Neural cell (in vitro differentiated cells): Measurements from ENCODE around the gene LIPK. TPM values are rescaled to one million over a fixed set of nuclear protein-coding genes. Genes with fewer than 3 reads are reported as not detected.

Experiments
- H2AFZ ChIP-seq: fragments of 200-600, 300-800 bp; sonication (generic), shearing (Covaris generic); 2 replicates; pipeline ENCODE4 v1.6.0; 2014; ENCODE audit warnings: low read depth, mild to moderate bottlenecking, antibody characterized with exemption, low read length, moderate library complexity
- H3F3A ChIP-seq: fragments of 200-600 bp; shearing (Covaris generic); 2 replicates; pipeline ENCODE4 v1.6.1; 2016; ENCODE audit warnings: mild to moderate bottlenecking, moderate library complexity, mixed read lengths, antibody characterized with exemption, low read length; ENCODE audit not compliant: insufficient read depth, poor library complexity, severe bottlenecking
- H3K27ac ChIP-seq: fragments of 200-600, 300-800 bp; sonication (generic), shearing (Covaris generic); 2 replicates; pipeline ENCODE4 v1.5.1; 2014; ENCODE audit warnings: mild to moderate bottlenecking, low read length, moderate library complexity
- H3K27me3 ChIP-seq: fragments of 300-800, 200-600 bp; sonication (generic), shearing (Covaris generic); 2 replicates; pipeline ENCODE4 v1.6.0; 2014; ENCODE audit warnings: mild to moderate bottlenecking, low read depth, low read length, moderate library complexity; ENCODE audit not compliant: insufficient read depth
- H3K36me3 ChIP-seq: fragments of 300-800, 200-600 bp; sonication (generic), shearing (Covaris generic); 2 replicates; pipeline ENCODE4 v1.5.1; 2014; ENCODE audit warnings: mild to moderate bottlenecking, antibody characterized with exemption, low read length, moderate library complexity; ENCODE audit not compliant: insufficient read depth
- H3K4me2 ChIP-seq: fragments of 300-800, 200-600 bp; sonication (generic), shearing (Covaris generic); 2 replicates; pipeline ENCODE4 v1.6.0; 2014; ENCODE audit warnings: mild to moderate bottlenecking, low read length
- H3K4me3 ChIP-seq: fragments of 300-800, 200-600 bp; sonication (generic), shearing (Covaris generic); 2 replicates; pipeline ENCODE4 v1.5.1; 2014; ENCODE audit warnings: mild to moderate bottlenecking, low read length, moderate library complexity
- H3K79me2 ChIP-seq: fragments of 200-600 bp; shearing (Covaris generic); replicated peaks from 2 replicates; pipeline ENCODE4 v1.6.0; 2014; ENCODE audit warnings: mild to moderate bottlenecking, low read length, moderate library complexity; ENCODE audit not compliant: insufficient read depth
- H3K9ac ChIP-seq: fragments of 300-800, 200-600 bp; sonication (generic), shearing (Covaris generic); 2 replicates; pipeline ENCODE4 v1.6.1; 2016; ENCODE audit warnings: mild to moderate bottlenecking, low read length, mixed read lengths
- H3K9me2 ChIP-seq: fragments of 200-600 bp; shearing (Covaris generic); 2 replicates; pipeline ENCODE4 v1.6.1; 2016; ENCODE audit warnings: mild to moderate bottlenecking, low read length, mixed read lengths; ENCODE audit not compliant: insufficient read depth
- H3K9me3 ChIP-seq: fragments of 200-600, 300-800 bp; sonication (generic), shearing (Covaris generic); 2 replicates; pipeline ENCODE4 v1.6.1; 2016; ENCODE audit warnings: mild to moderate bottlenecking, mixed run types, low read length, moderate library complexity, mixed read lengths
- H4K20me1 ChIP-seq: fragments of 200-600 bp; shearing (Covaris generic); 2 replicates; pipeline ENCODE4 v1.6.1; 2016; ENCODE audit warnings: mild to moderate bottlenecking, mixed run types; ENCODE audit not compliant: insufficient read depth
- EP300 ChIP-seq: fragments of 450-650 bp; conservative IDR thresholded peaks from 2 replicates; pipeline ENCODE4 v1.6.1; 2014; ENCODE audit warnings: antibody characterized with exemption, mild to moderate bottlenecking, moderate library complexity; ENCODE audit not compliant: poor library complexity, severe bottlenecking
- EZH2 ChIP-seq: fragments of 200-600, 300-800 bp; shearing (Covaris generic), sonication (generic); IDR thresholded peaks from 2 replicates; pipeline ENCODE4 v1.6.1; 2014; ENCODE audit warnings: antibody characterized with exemption, low read length, borderline replicate concordance, mild to moderate bottlenecking; ENCODE audit not compliant: insufficient read depth, poor library complexity, severe bottlenecking
- SMC3 ChIP-seq: fragments of 450-650 bp; conservative IDR thresholded peaks from 2 replicates; pipeline ENCODE4 v1.6.1; 2014; ENCODE audit warnings: antibody characterized with exemption, mild to moderate bottlenecking, moderate library complexity; ENCODE audit not compliant: poor library complexity
- polyA plus RNA-seq: library from polyadenylated mRNA; depleted of rRNA; stranded (reverse); fragments of >200 nt; gene quantifications from 2 replicates; pipeline ENCODE4 v1.2.3, GENCODE V29; 2014
- TF ChIP-seq, protein P1 (sequence below): IDR thresholded peaks from 2 replicates; pipeline ENCODE4 v1.6.1; 2012; ENCODE audit warnings: borderline replicate concordance
- TF ChIP-seq, protein P2 (sequence below): fragments of 450-650 bp; IDR thresholded peaks from 2 replicates; pipeline ENCODE4 v1.5.1; 2014; ENCODE audit warnings: antibody characterized with exemption, mild to moderate bottlenecking, moderate library complexity; ENCODE audit not compliant: poor library complexity, severe bottlenecking

LIPK gene
- polyA plus RNA-seq, 1 donor from 2014 or later = not detected

DNA sequence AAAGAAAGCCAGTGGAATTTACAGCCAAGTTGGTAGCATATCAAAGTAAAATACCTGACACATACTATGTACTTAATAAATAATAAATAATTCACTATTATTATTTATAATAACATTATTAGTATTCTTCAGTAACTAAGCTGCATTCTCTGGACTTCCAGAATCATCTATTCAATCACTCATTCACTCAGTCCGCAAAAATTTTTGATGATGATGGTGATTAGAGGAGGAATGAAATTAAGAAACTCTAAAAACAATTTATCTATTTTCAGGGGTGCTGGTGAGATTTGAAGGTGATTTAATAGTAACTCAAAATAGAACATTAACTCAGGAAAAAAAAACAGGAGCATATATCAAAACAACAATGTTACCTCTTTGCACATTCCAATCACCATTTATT, 50.6 kb downstream of the LIPK start:
- Histone ChIP-seq H3K36me3 (no peaks in the 10 kb centered on the region), H3K79me2 (no peaks in the 10 kb centered on the region), H4K20me1 (no peaks in the 10 kb centered on the region), H3K27me3 (no peaks in the 10 kb centered on the region), H3K4me3 (no peak overlapping the region), H3K4me2 (no peak overlapping the region), H3K9me3 (no peaks in the 10 kb centered on the region), H2AFZ (no peak overlapping the region), H3K27ac (no peak overlapping the region), H3F3A (no peaks in the 10 kb centered on the region), H3K9ac (no peak overlapping the region), H3K9me2 (no peaks in the 10 kb centered on the region)
- no peak for TF ChIP-seq EZH2
- TF ChIP-seq, protein P1, sequence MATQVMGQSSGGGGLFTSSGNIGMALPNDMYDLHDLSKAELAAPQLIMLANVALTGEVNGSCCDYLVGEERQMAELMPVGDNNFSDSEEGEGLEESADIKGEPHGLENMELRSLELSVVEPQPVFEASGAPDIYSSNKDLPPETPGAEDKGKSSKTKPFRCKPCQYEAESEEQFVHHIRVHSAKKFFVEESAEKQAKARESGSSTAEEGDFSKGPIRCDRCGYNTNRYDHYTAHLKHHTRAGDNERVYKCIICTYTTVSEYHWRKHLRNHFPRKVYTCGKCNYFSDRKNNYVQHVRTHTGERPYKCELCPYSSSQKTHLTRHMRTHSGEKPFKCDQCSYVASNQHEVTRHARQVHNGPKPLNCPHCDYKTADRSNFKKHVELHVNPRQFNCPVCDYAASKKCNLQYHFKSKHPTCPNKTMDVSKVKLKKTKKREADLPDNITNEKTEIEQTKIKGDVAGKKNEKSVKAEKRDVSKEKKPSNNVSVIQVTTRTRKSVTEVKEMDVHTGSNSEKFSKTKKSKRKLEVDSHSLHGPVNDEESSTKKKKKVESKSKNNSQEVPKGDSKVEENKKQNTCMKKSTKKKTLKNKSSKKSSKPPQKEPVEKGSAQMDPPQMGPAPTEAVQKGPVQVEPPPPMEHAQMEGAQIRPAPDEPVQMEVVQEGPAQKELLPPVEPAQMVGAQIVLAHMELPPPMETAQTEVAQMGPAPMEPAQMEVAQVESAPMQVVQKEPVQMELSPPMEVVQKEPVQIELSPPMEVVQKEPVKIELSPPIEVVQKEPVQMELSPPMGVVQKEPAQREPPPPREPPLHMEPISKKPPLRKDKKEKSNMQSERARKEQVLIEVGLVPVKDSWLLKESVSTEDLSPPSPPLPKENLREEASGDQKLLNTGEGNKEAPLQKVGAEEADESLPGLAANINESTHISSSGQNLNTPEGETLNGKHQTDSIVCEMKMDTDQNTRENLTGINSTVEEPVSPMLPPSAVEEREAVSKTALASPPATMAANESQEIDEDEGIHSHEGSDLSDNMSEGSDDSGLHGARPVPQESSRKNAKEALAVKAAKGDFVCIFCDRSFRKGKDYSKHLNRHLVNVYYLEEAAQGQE = no peak

DNA sequence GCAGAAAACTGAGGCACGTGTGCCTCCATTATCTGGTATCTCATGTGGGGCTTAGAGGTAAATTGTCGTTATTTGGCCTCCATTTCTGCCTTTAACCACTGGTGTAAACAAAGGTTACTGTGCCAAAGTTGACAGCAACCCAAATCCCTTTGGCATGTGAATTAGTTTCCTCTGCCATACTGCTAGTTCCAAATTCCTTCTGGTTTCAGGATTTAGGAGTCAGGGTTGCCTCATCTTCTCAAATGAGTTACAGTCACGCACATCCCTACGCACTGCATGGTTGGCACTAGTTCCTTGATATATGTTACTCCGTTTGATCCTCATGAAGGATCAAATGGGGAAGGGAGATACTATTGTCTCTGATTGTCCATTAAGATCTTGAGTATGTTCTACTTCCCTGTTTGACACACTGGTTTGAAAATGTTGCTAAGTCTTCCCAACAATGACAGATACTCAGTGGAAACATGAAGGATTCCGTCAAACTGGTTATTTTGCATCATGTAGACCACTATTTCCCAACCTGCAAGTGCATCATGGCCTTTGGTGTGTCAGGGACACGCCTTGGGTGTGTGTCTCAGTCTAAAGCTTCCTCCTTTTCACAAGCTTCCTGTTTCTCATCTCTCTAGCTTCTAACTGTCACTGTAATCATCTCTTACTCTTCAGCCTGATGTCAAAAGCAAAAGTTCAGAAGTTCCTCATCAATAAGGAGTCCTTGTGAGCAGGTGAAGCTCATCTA, 53.5 kb downstream of the LIPK start, which contains the start of gene LIPN:
LIPN (plus strand) TSS at position 655 of the 736 bp plus-strand sequence. CDS start 1,386 bp downstream, outside the sequence.
- Histone ChIP-seq H3K27me3 (no peaks in the 10 kb centered on the region), H3K27ac (no peak within 1 kb of the TSS), H3K36me3 (no peaks in the 10 kb centered on the region), H3F3A (no peaks in the 10 kb centered on the region), H3K9me3 (no peaks in the 10 kb centered on the region), H3K4me2 (no peak within 1 kb of the TSS), H4K20me1 (no peaks in the 10 kb centered on the region), H3K9ac (no peak within 1 kb of the TSS), H3K4me3 (no peak within 1 kb of the TSS), H2AFZ (no peak within 1 kb of the TSS), H3K9me2 (no peaks in the 10 kb centered on the region), H3K79me2 (no peaks in the 10 kb centered on the region)
- no peak for TF ChIP-seq SMC3
- TF ChIP-seq, protein P2, sequence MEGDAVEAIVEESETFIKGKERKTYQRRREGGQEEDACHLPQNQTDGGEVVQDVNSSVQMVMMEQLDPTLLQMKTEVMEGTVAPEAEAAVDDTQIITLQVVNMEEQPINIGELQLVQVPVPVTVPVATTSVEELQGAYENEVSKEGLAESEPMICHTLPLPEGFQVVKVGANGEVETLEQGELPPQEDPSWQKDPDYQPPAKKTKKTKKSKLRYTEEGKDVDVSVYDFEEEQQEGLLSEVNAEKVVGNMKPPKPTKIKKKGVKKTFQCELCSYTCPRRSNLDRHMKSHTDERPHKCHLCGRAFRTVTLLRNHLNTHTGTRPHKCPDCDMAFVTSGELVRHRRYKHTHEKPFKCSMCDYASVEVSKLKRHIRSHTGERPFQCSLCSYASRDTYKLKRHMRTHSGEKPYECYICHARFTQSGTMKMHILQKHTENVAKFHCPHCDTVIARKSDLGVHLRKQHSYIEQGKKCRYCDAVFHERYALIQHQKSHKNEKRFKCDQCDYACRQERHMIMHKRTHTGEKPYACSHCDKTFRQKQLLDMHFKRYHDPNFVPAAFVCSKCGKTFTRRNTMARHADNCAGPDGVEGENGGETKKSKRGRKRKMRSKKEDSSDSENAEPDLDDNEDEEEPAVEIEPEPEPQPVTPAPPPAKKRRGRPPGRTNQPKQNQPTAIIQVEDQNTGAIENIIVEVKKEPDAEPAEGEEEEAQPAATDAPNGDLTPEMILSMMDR = no peak

DNA sequence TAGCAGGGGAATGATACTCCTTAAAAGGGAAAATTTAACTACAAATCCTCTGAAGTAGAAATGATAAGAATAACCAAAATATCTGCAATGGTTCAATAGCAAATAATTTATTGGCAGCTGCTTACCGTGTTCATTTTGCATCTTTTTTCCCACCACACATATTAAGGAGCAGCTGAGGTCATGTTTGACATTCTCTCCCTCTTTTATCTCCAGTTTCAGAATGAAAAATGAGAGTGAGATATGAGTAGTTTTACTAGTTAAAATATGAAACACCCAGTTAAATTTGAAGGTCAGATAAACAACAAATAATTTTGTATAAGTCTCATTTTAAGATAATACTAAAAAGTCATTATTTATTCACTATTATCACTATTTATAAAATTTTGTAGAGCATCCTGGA, 56.9 kb downstream of the LIPK start:
- no peaks in the 10 kb centered on the region for H3K27me3 ChIP-seq
- no peaks in the 10 kb centered on the region for H3K79me2 ChIP-seq
- H3K9me2 ChIP-seq = no peaks in the 10 kb centered on the region
- H3K4me3 ChIP-seq = no peak overlapping the region
- no peak for TF ChIP-seq EP300
- no peak for TF ChIP-seq EZH2
- H4K20me1 ChIP-seq = no peaks in the 10 kb centered on the region
- H3K27ac ChIP-seq = no peak overlapping the region
- no peak overlapping the region for H3K9ac ChIP-seq
- H2AFZ ChIP-seq = no peak overlapping the region
- H3K36me3 ChIP-seq = no peaks in the 10 kb centered on the region
- H3K9me3 ChIP-seq = no peaks in the 10 kb centered on the region
- H3K4me2 ChIP-seq = no peak overlapping the region
- no peaks in the 10 kb centered on the region for H3F3A ChIP-seq
